DND-41 (cell line): ENCODE data around the gene PSMD4.

Experiments used
- ATAC-seq: fragments of 200-7000 bp; cut with Tn5 transposase; 3 replicates; pipeline ENCODE4 v1.9.1; 2021; ENCODE audit warnings: low read depth; ENCODE audit not compliant: insufficient read depth
- DNase-seq: peaks from one replicate; pipeline ENCODE4 v3.0.0-alpha.2; 2020
- H2AFZ ChIP-seq: 2 replicates; pipeline ENCODE4 v1.6.0; 2012; ENCODE audit warnings: low read depth, low read length
- H3K27ac ChIP-seq: 2 replicates; pipeline ENCODE4 v1.5.1; 2012; ENCODE audit warnings: low read length, inconsistent platforms
- H3K27me3 ChIP-seq: fragments of 200-600 bp; sonication (generic); 2 replicates; pipeline ENCODE4 v1.6.0; 2012; ENCODE audit warnings: low read length, mild to moderate bottlenecking, inconsistent platforms; ENCODE audit not compliant: insufficient read depth, poor library complexity
- H3K36me3 ChIP-seq: 2 replicates; pipeline ENCODE4 v1.5.1; 2012; ENCODE audit warnings: low read length, inconsistent platforms; ENCODE audit not compliant: insufficient read depth
- H3K4me1 ChIP-seq: 2 replicates; pipeline ENCODE4 v1.5.1; 2012; ENCODE audit warnings: mild to moderate bottlenecking, low read length; ENCODE audit not compliant: insufficient read depth
- H3K4me2 ChIP-seq: 2 replicates; pipeline ENCODE4 v1.6.0; 2012; ENCODE audit warnings: mild to moderate bottlenecking, moderate library complexity, low read length, inconsistent platforms; ENCODE audit not compliant: insufficient read depth
- H3K4me3 ChIP-seq, 2 experiments: fragments of 200-600 bp in 1 of 2; shearing (Covaris generic) in 1 of 2; 2 replicates each; pipeline ENCODE4 v1.5.1; 2012 to 2016; ENCODE audit warnings: inconsistent platforms in 2 of 2, low read length in 2 of 2, mild to moderate bottlenecking in 2 of 2, low read depth in 1 of 2, moderate library complexity in 1 of 2
- H3K79me2 ChIP-seq: 2 replicates; pipeline ENCODE4 v1.6.0; 2012; ENCODE audit warnings: low read length, inconsistent platforms; ENCODE audit not compliant: insufficient read depth
- H3K9ac ChIP-seq: 2 replicates; pipeline ENCODE4 v1.6.0; 2012; ENCODE audit warnings: low read depth, mild to moderate bottlenecking, inconsistent platforms, low read length, moderate library complexity
- H3K9me3 ChIP-seq: 2 replicates; pipeline ENCODE4 v1.5.1; 2012; ENCODE audit warnings: low read length, moderate library complexity, mild to moderate bottlenecking, inconsistent platforms; ENCODE audit not compliant: insufficient read depth, severe bottlenecking
- H4K20me1 ChIP-seq: 2 replicates; pipeline ENCODE4 v1.6.0; 2012; ENCODE audit warnings: low read length; ENCODE audit not compliant: insufficient read depth
- CTCF ChIP-seq: IDR thresholded peaks from 2 replicates; pipeline ENCODE4 v1.5.1; 2012; ENCODE audit warnings: borderline replicate concordance, low read length, moderate library complexity, mild to moderate bottlenecking; ENCODE audit not compliant: poor library complexity, severe bottlenecking; ENCODE audit errors: extremely low read depth
- EZH2 ChIP-seq: IDR thresholded peaks from 3 replicates; pipeline ENCODE4 v1.6.1; 2012; ENCODE audit warnings: borderline replicate concordance, low read depth, mild to moderate bottlenecking, moderate library complexity, low read length, inconsistent platforms; ENCODE audit not compliant: severe bottlenecking

PSMD4 gene

GRCh38 chr1:151287767-151288500, 33.4 kb downstream of the PSMD4 start:
- TF ChIP-seq EZH2 = no peak
- TF ChIP-seq CTCF = no peak
- peaks cover 83% of the 10 kb centered on the region for H3K36me3 ChIP-seq
- no peak overlapping the region for H3K27ac ChIP-seq
- H3K9ac ChIP-seq = no peak overlapping the region
- no peak overlapping the region for H3K4me3 ChIP-seq
- no peaks in the 10 kb centered on the region for H3K9me3 ChIP-seq
- peaks cover 69% of the 10 kb centered on the region for H4K20me1 ChIP-seq
- DNase-seq (no peak), ATAC-seq (no peak)
- peaks cover 17% of the 10 kb centered on the region for H3K4me1 ChIP-seq
- no peak overlapping the region for H3K4me2 ChIP-seq
- H3K79me2 ChIP-seq = peaks cover 43% of the 10 kb centered on the region
- no peaks in the 10 kb centered on the region for H3K27me3 ChIP-seq
- H2AFZ ChIP-seq = no peak overlapping the region

- Histone ChIP-seq H3K27me3 (no peaks in the 10 kb centered on the region), H3K4me3 (no peak overlapping the region), H3K4me2 (no peak overlapping the region), H2AFZ (no peak overlapping the region), H3K79me2 (peaks cover 37% of the 10 kb centered on the region), H3K36me3 (peaks cover 89% of the 10 kb centered on the region), H3K27ac (no peak overlapping the region), H3K4me1 (peaks cover 11% of the 10 kb centered on the region), H4K20me1 (peaks cover 66% of the 10 kb centered on the region), H3K9ac (no peak overlapping the region), H3K9me3 (no peaks in the 10 kb centered on the region)
- ATAC-seq (no peak), DNase-seq (no peak)
- no peak for TF ChIP-seq EZH2
- TF ChIP-seq CTCF = no peak
Measured at GRCh38 chr1:151288502-151288901, 34.0 kb downstream of the PSMD4 start.

DNA sequence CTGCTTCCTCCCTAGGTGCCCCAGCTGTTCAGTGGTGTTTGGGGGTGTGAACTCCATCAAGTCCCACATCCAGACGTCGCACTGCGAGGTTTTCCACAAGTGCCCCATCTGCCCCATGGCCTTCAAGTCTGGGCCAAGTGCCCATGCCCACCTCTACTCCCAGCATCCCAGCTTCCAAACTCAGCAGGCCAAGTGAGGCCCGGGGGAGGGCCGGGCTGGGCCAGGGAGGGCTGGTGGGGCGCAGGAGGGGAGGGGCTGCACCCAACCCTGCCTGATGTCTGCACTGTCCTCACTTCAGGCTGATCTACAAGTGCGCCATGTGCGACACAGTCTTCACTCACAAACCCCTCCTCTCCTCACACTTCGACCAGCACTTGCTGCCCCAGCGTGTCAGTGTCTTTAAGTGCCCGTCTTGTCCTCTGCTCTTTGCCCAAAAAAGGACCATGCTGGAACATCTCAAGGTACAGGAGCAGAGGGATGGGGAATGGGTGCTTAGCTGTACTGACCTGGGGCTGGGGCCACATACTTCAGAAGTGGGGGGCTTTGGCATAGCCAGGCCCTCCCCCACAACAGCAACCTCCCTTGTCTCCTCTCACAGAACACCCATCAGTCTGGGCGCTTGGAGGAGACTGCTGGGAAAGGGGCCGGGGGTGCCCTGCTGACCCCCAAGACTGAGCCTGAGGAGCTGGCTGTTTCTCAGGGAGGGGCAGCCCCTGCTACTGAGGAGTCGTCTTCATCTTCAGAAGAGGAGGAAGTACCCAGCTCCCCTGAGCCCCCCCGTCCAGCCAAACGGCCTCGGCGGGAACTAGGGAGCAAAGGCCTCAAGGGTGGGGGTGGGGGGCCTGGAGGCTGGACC, 34.8 kb downstream of the PSMD4 start:
- H3K9ac ChIP-seq = no peak overlapping the region
- H3K79me2 ChIP-seq = peaks cover 29% of the 10 kb centered on the region
- H2AFZ ChIP-seq = no peak overlapping the region
- H3K4me2 ChIP-seq = no peak overlapping the region
- H4K20me1 ChIP-seq = peaks cover 58% of the 10 kb centered on the region
- ATAC-seq = no peak
- no peak overlapping the region for H3K4me3 ChIP-seq
- H3K36me3 ChIP-seq = peaks cover 94% of the 10 kb centered on the region
- no peak overlapping the region for H3K27ac ChIP-seq
- TF ChIP-seq CTCF (no peak), EZH2 (no peak)
- no peaks in the 10 kb centered on the region for H3K27me3 ChIP-seq
- no peak for DNase-seq
- peaks cover 3% of the 10 kb centered on the region for H3K4me1 ChIP-seq
- H3K9me3 ChIP-seq = no peaks in the 10 kb centered on the region
